ENCODE data around the gene SERPING1. TPM values are rescaled to one million over a fixed set of nuclear protein-coding genes. Genes with fewer than 3 reads are reported as not detected.

The SERPING1 gene
- total RNA-seq, 1 donor from 2014 or later = 347 TPM

- no peaks in the 10 kb centered on the region for H3K27me3 Mint-ChIP-seq (ENCODE audit: unreplicated experiment)
- H3K4me1 Mint-ChIP-seq (ENCODE audit: unreplicated experiment) = no peaks in the 10 kb centered on the region
- DNase-seq (ENCODE audit: low spot score) = no peak
- H3K9me3 Mint-ChIP-seq (ENCODE audit: unreplicated experiment) = no peaks in the 10 kb centered on the region
- H3K27ac Mint-ChIP-seq (ENCODE audit: unreplicated experiment) = no peak overlapping the region
- TF ChIP-seq CTCF (IDR thresholded peaks at IDR 0.05; ENCODE audit: unreplicated experiment) = no peak
- H3K36me3 Mint-ChIP-seq (ENCODE audit: low read depth, unreplicated experiment) = peaks cover 55% of the 10 kb centered on the region
- H3K4me3 Mint-ChIP-seq (ENCODE audit: unreplicated experiment) = no peak overlapping the region
Observed at GRCh38 chr11:57614234-57614772, 16.8 kb downstream of the SERPING1 start.

- TF ChIP-seq CTCF (IDR thresholded peaks at IDR 0.05; ENCODE audit: unreplicated experiment) = no peak
- no peak overlapping the region for H3K27ac Mint-ChIP-seq (ENCODE audit: unreplicated experiment)
- H3K36me3 Mint-ChIP-seq (ENCODE audit: low read depth, unreplicated experiment) = peaks cover 55% of the 10 kb centered on the region
- peak overlapping the region; percentile 52 for H3K4me3 Mint-ChIP-seq (ENCODE audit: unreplicated experiment)
- DNase-seq (ENCODE audit: low spot score) = no peak
- no peaks in the 10 kb centered on the region for H3K4me1 Mint-ChIP-seq (ENCODE audit: unreplicated experiment)
- no peaks in the 10 kb centered on the region for H3K9me3 Mint-ChIP-seq (ENCODE audit: unreplicated experiment)
- no peaks in the 10 kb centered on the region for H3K27me3 Mint-ChIP-seq (ENCODE audit: unreplicated experiment)
Observed at GRCh38 chr11:57615308-57615707, 17.8 kb downstream of the SERPING1 start.

- H3K27ac Mint-ChIP-seq (ENCODE audit: unreplicated experiment) = no peak overlapping the region
- H3K27me3 Mint-ChIP-seq (ENCODE audit: unreplicated experiment) = no peaks in the 10 kb centered on the region
- H3K4me1 Mint-ChIP-seq (ENCODE audit: unreplicated experiment) = no peaks in the 10 kb centered on the region
- TF ChIP-seq CTCF (IDR thresholded peaks at IDR 0.05; ENCODE audit: unreplicated experiment) = no peak
- peaks cover 53% of the 10 kb centered on the region for H3K36me3 Mint-ChIP-seq (ENCODE audit: low read depth, unreplicated experiment)
- peak overlapping the region; percentile 6 for H3K4me3 Mint-ChIP-seq (ENCODE audit: unreplicated experiment)
- H3K9me3 Mint-ChIP-seq (ENCODE audit: unreplicated experiment) = no peaks in the 10 kb centered on the region
- DNase-seq (ENCODE audit: low spot score) = no peak
Observed at GRCh38 chr11:57616595-57616994, 19.1 kb downstream of the SERPING1 start.

GRCh38 chr11:57618438-57618837, 21.0 kb downstream of the SERPING1 start:
- Mint-ChIP-seq H3K9me3 (ENCODE audit: unreplicated experiment) (peaks cover 6% of the 10 kb centered on the region), H3K36me3 (ENCODE audit: low read depth, unreplicated experiment) (peaks cover 51% of the 10 kb centered on the region), H3K4me3 (ENCODE audit: unreplicated experiment) (no peak overlapping the region), H3K4me1 (ENCODE audit: unreplicated experiment) (no peaks in the 10 kb centered on the region), H3K27me3 (ENCODE audit: unreplicated experiment) (no peaks in the 10 kb centered on the region), H3K27ac (ENCODE audit: unreplicated experiment) (no peak overlapping the region)
- DNase-seq (ENCODE audit: low spot score) = no peak
- TF ChIP-seq CTCF (IDR thresholded peaks at IDR 0.05; ENCODE audit: unreplicated experiment) = no peak

GRCh38 chr11:57619331-57619730, 21.8 kb downstream of the SERPING1 start:
- peak overlapping the region; percentile 37 for H3K4me3 Mint-ChIP-seq (ENCODE audit: unreplicated experiment)
- H3K36me3 Mint-ChIP-seq (ENCODE audit: low read depth, unreplicated experiment) = peaks cover 49% of the 10 kb centered on the region
- H3K27me3 Mint-ChIP-seq (ENCODE audit: unreplicated experiment) = no peaks in the 10 kb centered on the region
- H3K27ac Mint-ChIP-seq (ENCODE audit: unreplicated experiment) = no peak overlapping the region
- peaks cover 6% of the 10 kb centered on the region for H3K9me3 Mint-ChIP-seq (ENCODE audit: unreplicated experiment)
- H3K4me1 Mint-ChIP-seq (ENCODE audit: unreplicated experiment) = no peaks in the 10 kb centered on the region
- TF ChIP-seq CTCF (IDR thresholded peaks at IDR 0.05; ENCODE audit: unreplicated experiment) = peak; percentile 21
- DNase-seq (ENCODE audit: low spot score) = no peak

Measured in endothelial cell (in vitro differentiated cells).